ENCODE data around the gene CPNE8. TPM values are rescaled to one million over a fixed set of nuclear protein-coding genes. Genes with fewer than 3 reads are reported as not detected.

Gene CPNE8
- total and polyA plus RNA-seq, 10 of the 15 experiments (the other 5 are each of a cell fraction or from before 2014, with no cell fraction given): 11.3 to 38.4 (median 18.9) TPM

- FAIRE-seq (no peak), ATAC-seq (no peak), DNase-seq (ENCODE audit: low read depth, low spot score) (no peak)
- peaks cover 66% of the 10 kb centered on the region for H3K79me2 ChIP-seq (ENCODE audit: control insufficient read depth, insufficient read depth, low read length)
- no peaks in the 10 kb centered on the region; the same call in none of the 2 replicates for H3K4me1 ChIP-seq (ENCODE audit: control insufficient read depth, insufficient read depth, low read length)
- no TSS peak for BruUV-seq (replicated peaks)
- SMC1A ChIA-PET (ENCODE audit: uncharacterized antibody, unreplicated experiment): interaction anchor here (0.7 to 6.7 kb wide), 14 partner anchors 10 to 587 kb away, joined by 3 to 66 read pairs (median 4); partner anchors contain the start of gene ALG10B
- H4K20me1 ChIP-seq (ENCODE audit: control insufficient read depth, insufficient read depth): no peaks in the 10 kb centered on the region
- RAD21 ChIA-PET (ENCODE audit: unreplicated experiment): interaction anchor here (0.8 to 13.3 kb wide), 10 partner anchors 9 to 238 kb away, joined by 3 to 170 read pairs (median 10); no protein-coding TSS in a partner anchor
- no peaks in the 10 kb centered on the region for H3K27me3 ChIP-seq (replicated peaks in 1 of 2; ENCODE audit: control insufficient read depth in 2 of 2, insufficient read depth in 2 of 2, low read length in 1 of 2)
- intact Hi-C loops (cut with micrococcal nuclease; ENCODE audit: unreplicated experiment) (loop anchor here (10.0 kb wide), 2 partner anchors 319 to 711 kb away; partner anchors contain the start of gene ABCD2), in situ Hi-C loops (cut with MboI) (loop anchor here (10.0 to 25.0 kb wide), 2 partner anchors 216 to 769 kb away; no protein-coding TSS in a partner anchor)
- 52% methylated on average over 3 of the region's 3 CpGs for WGBS (ENCODE audit: insufficient coverage, insufficient replicate concordance, low lambda C conversion rate, missing lambda C conversion rate)
- H3K9me3 ChIP-seq (replicated peaks; ENCODE audit: control insufficient read depth, insufficient read depth, low read length): no peaks in the 10 kb centered on the region
- CTCF ChIA-PET: interaction anchor here (0.9 to 5.3 kb wide), 9 partner anchors 20 to 576 kb away, joined by 3 to 34 read pairs (median 6); no protein-coding TSS in a partner anchor
- peak overlapping the region; percentile 54 for H3K27ac ChIP-seq (ENCODE audit: control insufficient read depth, insufficient read depth)
- peak overlapping the region; percentile 24; the same call in 1 of the 2 replicates for H2AFZ ChIP-seq (ENCODE audit: control insufficient read depth, low read depth, low read length)
- TF ChIP-seq, protein P1, sequence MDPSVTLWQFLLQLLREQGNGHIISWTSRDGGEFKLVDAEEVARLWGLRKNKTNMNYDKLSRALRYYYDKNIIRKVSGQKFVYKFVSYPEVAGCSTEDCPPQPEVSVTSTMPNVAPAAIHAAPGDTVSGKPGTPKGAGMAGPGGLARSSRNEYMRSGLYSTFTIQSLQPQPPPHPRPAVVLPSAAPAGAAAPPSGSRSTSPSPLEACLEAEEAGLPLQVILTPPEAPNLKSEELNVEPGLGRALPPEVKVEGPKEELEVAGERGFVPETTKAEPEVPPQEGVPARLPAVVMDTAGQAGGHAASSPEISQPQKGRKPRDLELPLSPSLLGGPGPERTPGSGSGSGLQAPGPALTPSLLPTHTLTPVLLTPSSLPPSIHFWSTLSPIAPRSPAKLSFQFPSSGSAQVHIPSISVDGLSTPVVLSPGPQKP (IDR thresholded peaks at IDR 0.05; ENCODE audit: low read depth, low read length): 0 out of 2 replicates have a peak, but pooled peaks have one; percentile 5
- no peak for TF ChIP-seq POLR2AphosphoS5 (IDR thresholded peaks at IDR 0.05; ENCODE audit: low read length)
- no peaks in the 10 kb centered on the region for H3K36me3 ChIP-seq (ENCODE audit: control insufficient read depth in 2 of 2, insufficient read depth in 2 of 2, low read length in 1 of 2)
- H3K4me2 ChIP-seq (ENCODE audit: control insufficient read depth, insufficient read depth): peak overlapping the region; percentile 92
- POLR2A ChIA-PET: interaction anchor here (0.9 to 5.0 kb wide), 4 partner anchors 8 to 133 kb away, joined by 3 to 36 read pairs (median 15); no protein-coding TSS in a partner anchor
- H3K4me3 ChIP-seq: peak overlapping the region; percentile 82
- peak overlapping the region; percentile 60; the same call in 1 of the 2 replicates for H3K9ac ChIP-seq (ENCODE audit: control insufficient read depth, insufficient read depth, low read length)
Observed at GRCh38 chr12:38903596-38903995, 1.8 kb downstream of the CPNE8 start.
